Esophagus muscularis mucosa (tissue), 4 donors: Measurements from ENCODE around the gene ADAMTS16. TPM values are rescaled to one million over a fixed set of nuclear protein-coding genes. Genes with fewer than 3 reads are reported as not detected.
A peak's percentile ranks its signal among the peaks of the same experiment; 100 is the strongest.

Source experiments
- DNase-seq: peaks from one replicate; pipeline ENCODE4 v3.0.0-alpha.2; 2017; ENCODE audit errors: extremely low spot score
- H3K27ac ChIP-seq, 4 donors: fragments of 200-600 bp; sonication (generic); replicated peaks in 1 of 4; 1 replicate in 3 of 4; 2 replicates in 1 of 4; pipeline ENCODE4 v1.5.1; 2016 to 2019; ENCODE audit warnings: mild to moderate bottlenecking in 1 of 4
- H3K27me3 ChIP-seq, 4 donors: fragments of 200-600 bp; sonication (generic); one replicate each; pipeline versions ENCODE4 v1.5.1 to v1.6.0; 2016 to 2019
- H3K36me3 ChIP-seq, 4 donors: fragments of 200-600 bp; sonication (generic); one replicate each; pipeline ENCODE4 v1.5.1; 2016 to 2019
- H3K4me1 ChIP-seq, 4 donors: fragments of 200-600 bp; sonication (generic); one replicate each; pipeline ENCODE4 v1.5.1; 2016 to 2019
- H3K4me3 ChIP-seq, 4 donors: fragments of 200-600 bp; sonication (generic); 1 replicate in 2 of 4; 2 replicates in 2 of 4; pipeline ENCODE4 v1.5.1; 2016 to 2019; ENCODE audit warnings: mild to moderate bottlenecking in 4 of 4, moderate library complexity in 1 of 4
- H3K9me3 ChIP-seq, 4 donors: fragments of 200-600 bp; sonication (generic); 1 replicate in 3 of 4; 2 replicates in 1 of 4; pipeline ENCODE4 v1.5.1; 2016 to 2019
- CTCF ChIP-seq, 3 experiments: fragments of 200-600 bp in 2 of 3; fragments of 450-650 bp in 1 of 3; sonication (generic) in 2 of 3; IDR thresholded peaks; one replicate each; pipeline ENCODE4 v1.5.1; 2017 to 2019; ENCODE audit warnings: antibody characterized with exemption in 3 of 3, mild to moderate bottlenecking in 2 of 3, moderate library complexity in 1 of 3
- EP300 ChIP-seq: sonication (generic); formaldehyde crosslinking; IDR thresholded peaks from one replicate; pipeline ENCODE4 v1.6.1; 2017; ENCODE audit warnings: antibody characterized with exemption
- POLR2A ChIP-seq: fragments of 450-650 bp; IDR thresholded peaks from one replicate; pipeline ENCODE4 v1.6.1; 2017; ENCODE audit warnings: antibody characterized with exemption, moderate library complexity, mild to moderate bottlenecking, low read depth
- POLR2AphosphoS5 ChIP-seq, 2 donors: sonication (generic); formaldehyde crosslinking; IDR thresholded peaks; one replicate each; pipeline ENCODE4 v1.6.1; 2017; ENCODE audit warnings: antibody characterized with exemption in 2 of 2
- WGBS: methylation state at CpG from one replicate; pipeline ENCODE4 v1.1.5; 2018; 5-methylcytosine and 5-hydroxymethylcytosine counted together
- intact Hi-C: fragments of 100-400 bp; cut with DNase I; formaldehyde crosslinking; loops from one replicate; pipeline ENCODE4 v1.15.1; 2023
- total RNA-seq, 4 donors: library from RNA; depleted of rRNA; stranded (reverse); fragments of >200 nt; gene quantifications; one replicate each; pipeline versions ENCODE4 v1.1.0 to v1.2.1, GENCODE V29; 2016

ADAMTS16 gene
- total RNA-seq, 4 donors from 2014 or later = 0.42 to 1.1 (median 0.50) TPM; not detected in 1

- no peak overlapping the region for H3K27ac ChIP-seq
- no peak overlapping the region for H3K4me3 ChIP-seq
- intact Hi-C loops = no loop called here
- DNase-seq = peak; percentile 62
- no peaks in the 10 kb centered on the region for H3K9me3 ChIP-seq
- no peaks in the 10 kb centered on the region for H3K36me3 ChIP-seq
- 75% methylated on average over 10 of the region's 10 CpGs for WGBS
- peaks cover 0 to 22% (median 0%) of the 10 kb centered on the region in 4 donors for H3K27me3 ChIP-seq
- TF ChIP-seq EP300 = no peak
- TF ChIP-seq POLR2A = no peak
- TF ChIP-seq CTCF (IDR thresholded peaks at IDR 0.05) = no peak
- TF ChIP-seq POLR2AphosphoS5 (IDR thresholded peaks at IDR 0.05) = no peak
- no peaks in the 10 kb centered on the region for H3K4me1 ChIP-seq
These were observed 43.8 kb downstream of the ADAMTS16 start for GRCh38 chr5:5183933-5184332.

- no peak for TF ChIP-seq POLR2AphosphoS5 (IDR thresholded peaks at IDR 0.05)
- TF ChIP-seq POLR2A = no peak
- TF ChIP-seq EP300 = no peak
- TF ChIP-seq CTCF (IDR thresholded peaks at IDR 0.05) = no peak
- WGBS = 63% methylated on average over 11 of the region's 11 CpGs
- intact Hi-C loops = no loop called here
- H3K27ac ChIP-seq = no peak overlapping the region
- no peak overlapping the region for H3K4me3 ChIP-seq
- H3K4me1 ChIP-seq = no peaks in the 10 kb centered on the region
- peaks cover 0 to 19% (median 0%) of the 10 kb centered on the region in 4 donors for H3K27me3 ChIP-seq
- DNase-seq = no peak
- no peaks in the 10 kb centered on the region for H3K9me3 ChIP-seq
- H3K36me3 ChIP-seq = no peaks in the 10 kb centered on the region
These were observed 48.4 kb downstream of the ADAMTS16 start for GRCh38 chr5:5188376-5189050.

DNA sequence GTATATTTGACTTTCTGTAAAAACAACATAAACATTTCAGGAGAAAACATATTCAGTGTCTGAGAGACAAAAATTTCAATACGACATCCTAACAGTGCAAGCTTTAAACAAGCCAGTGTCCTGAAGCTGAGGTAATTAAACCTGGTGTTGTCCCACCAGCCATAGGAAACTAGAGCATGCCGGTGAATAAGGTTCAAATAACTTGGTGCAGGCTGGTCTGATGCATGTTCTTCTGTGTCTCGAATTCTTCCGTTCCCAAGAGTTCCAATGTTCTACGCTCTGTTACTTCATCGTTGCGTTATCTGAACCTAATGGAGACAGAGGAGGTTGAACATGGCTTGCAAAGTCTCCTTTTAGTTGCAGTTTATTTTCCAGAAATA lies 48.9 kb downstream of the ADAMTS16 start:
- 93% methylated on average over 7 of the region's 7 CpGs for WGBS

DNA sequence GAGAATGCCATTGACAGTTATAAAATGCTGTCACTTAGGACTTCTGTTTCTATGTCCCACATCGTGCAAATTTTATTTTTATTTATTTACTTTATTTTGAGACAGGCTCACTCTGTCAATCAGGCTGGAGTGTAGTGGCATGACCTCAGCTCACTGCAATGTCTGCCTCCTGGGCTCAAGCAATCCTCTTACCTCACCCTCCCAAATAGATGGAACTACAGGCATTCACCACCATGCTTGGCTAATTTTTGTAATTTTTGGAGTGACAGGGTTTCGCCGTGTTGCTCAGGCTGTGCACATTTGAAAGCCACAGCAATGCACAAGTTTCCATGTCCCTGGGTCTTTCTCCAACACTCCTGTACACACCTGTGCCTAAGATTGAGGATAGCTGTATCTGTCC lies 51.8 kb downstream of the ADAMTS16 start:
- no peak overlapping the region for H3K27ac ChIP-seq
- TF ChIP-seq CTCF (IDR thresholded peaks at IDR 0.05) (no peak), EP300 (no peak), POLR2A (no peak), POLR2AphosphoS5 (IDR thresholded peaks at IDR 0.05) (no peak)
- no peak for DNase-seq
- H3K27me3 ChIP-seq = peaks cover 0 to 12% (median 0%) of the 10 kb centered on the region in 4 donors
- no peaks in the 10 kb centered on the region for H3K9me3 ChIP-seq
- no peaks in the 10 kb centered on the region for H3K4me1 ChIP-seq
- H3K4me3 ChIP-seq = no peak overlapping the region
- intact Hi-C loops = no loop called here
- WGBS = 79% methylated on average over 3 of the region's 3 CpGs
- no peaks in the 10 kb centered on the region for H3K36me3 ChIP-seq

More for the DNA sequence above, 48.9 kb downstream of the ADAMTS16 start:
- H3K4me3 ChIP-seq = no peak overlapping the region
- intact Hi-C loops = no loop called here
- H3K9me3 ChIP-seq = no peaks in the 10 kb centered on the region
- H3K27me3 ChIP-seq = peaks cover 0 to 14% (median 0%) of the 10 kb centered on the region in 4 donors
- no peak for DNase-seq
- no peaks in the 10 kb centered on the region for H3K4me1 ChIP-seq
- H3K36me3 ChIP-seq = no peaks in the 10 kb centered on the region
- H3K27ac ChIP-seq = no peak overlapping the region
- TF ChIP-seq CTCF (IDR thresholded peaks at IDR 0.05) = no peak
- no peak for TF ChIP-seq EP300
- no peak for TF ChIP-seq POLR2A
- TF ChIP-seq POLR2AphosphoS5 (IDR thresholded peaks at IDR 0.05) = no peak

DNA sequence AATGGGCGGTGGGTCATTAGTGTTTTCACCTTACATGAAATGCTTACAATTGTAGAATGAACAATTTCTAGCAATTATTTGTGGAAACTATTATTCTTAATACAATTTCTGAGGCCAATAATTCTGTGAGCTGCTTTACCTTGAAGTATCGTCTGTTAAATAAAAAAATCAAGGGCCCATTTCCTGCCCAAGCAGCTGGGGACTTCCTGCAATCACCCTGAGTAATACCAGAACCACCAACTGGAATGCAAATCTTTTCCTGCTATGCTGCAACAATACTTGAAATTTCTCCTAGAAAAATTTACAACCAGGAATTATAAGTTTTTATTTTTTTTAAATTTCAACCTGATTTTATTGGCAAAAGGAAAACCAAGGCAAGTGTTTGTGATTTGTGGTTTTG lies 52.6 kb downstream of the ADAMTS16 start:
- Histone ChIP-seq H3K9me3 (no peaks in the 10 kb centered on the region), H3K27me3 (peaks cover 0 to 10% (median 0%) of the 10 kb centered on the region in 4 donors), H3K27ac (no peak overlapping the region), H3K4me3 (no peak overlapping the region), H3K36me3 (no peaks in the 10 kb centered on the region), H3K4me1 (no peaks in the 10 kb centered on the region)
- no peak for DNase-seq
- no peak for TF ChIP-seq POLR2A
- no peak for TF ChIP-seq POLR2AphosphoS5 (IDR thresholded peaks at IDR 0.05)
- TF ChIP-seq CTCF (IDR thresholded peaks at IDR 0.05) = no peak
- TF ChIP-seq EP300 = no peak
- intact Hi-C loops = no loop called here
- WGBS = 64% methylated on average over 2 of the region's 2 CpGs
